NCI-H2196 (cell line): Measurements from ENCODE around the gene UGGT2.

ENCODE experiments used
- DNase-seq: peaks from one replicate; lab custom pipeline; 2025; ENCODE audit not compliant: unreplicated experiment; lab: John Stamatoyannopoulos, UW

The UGGT2 gene, protein sequence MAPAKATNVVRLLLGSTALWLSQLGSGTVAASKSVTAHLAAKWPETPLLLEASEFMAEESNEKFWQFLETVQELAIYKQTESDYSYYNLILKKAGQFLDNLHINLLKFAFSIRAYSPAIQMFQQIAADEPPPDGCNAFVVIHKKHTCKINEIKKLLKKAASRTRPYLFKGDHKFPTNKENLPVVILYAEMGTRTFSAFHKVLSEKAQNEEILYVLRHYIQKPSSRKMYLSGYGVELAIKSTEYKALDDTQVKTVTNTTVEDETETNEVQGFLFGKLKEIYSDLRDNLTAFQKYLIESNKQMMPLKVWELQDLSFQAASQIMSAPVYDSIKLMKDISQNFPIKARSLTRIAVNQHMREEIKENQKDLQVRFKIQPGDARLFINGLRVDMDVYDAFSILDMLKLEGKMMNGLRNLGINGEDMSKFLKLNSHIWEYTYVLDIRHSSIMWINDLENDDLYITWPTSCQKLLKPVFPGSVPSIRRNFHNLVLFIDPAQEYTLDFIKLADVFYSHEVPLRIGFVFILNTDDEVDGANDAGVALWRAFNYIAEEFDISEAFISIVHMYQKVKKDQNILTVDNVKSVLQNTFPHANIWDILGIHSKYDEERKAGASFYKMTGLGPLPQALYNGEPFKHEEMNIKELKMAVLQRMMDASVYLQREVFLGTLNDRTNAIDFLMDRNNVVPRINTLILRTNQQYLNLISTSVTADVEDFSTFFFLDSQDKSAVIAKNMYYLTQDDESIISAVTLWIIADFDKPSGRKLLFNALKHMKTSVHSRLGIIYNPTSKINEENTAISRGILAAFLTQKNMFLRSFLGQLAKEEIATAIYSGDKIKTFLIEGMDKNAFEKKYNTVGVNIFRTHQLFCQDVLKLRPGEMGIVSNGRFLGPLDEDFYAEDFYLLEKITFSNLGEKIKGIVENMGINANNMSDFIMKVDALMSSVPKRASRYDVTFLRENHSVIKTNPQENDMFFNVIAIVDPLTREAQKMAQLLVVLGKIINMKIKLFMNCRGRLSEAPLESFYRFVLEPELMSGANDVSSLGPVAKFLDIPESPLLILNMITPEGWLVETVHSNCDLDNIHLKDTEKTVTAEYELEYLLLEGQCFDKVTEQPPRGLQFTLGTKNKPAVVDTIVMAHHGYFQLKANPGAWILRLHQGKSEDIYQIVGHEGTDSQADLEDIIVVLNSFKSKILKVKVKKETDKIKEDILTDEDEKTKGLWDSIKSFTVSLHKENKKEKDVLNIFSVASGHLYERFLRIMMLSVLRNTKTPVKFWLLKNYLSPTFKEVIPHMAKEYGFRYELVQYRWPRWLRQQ (N-terminal part only)

DNA sequence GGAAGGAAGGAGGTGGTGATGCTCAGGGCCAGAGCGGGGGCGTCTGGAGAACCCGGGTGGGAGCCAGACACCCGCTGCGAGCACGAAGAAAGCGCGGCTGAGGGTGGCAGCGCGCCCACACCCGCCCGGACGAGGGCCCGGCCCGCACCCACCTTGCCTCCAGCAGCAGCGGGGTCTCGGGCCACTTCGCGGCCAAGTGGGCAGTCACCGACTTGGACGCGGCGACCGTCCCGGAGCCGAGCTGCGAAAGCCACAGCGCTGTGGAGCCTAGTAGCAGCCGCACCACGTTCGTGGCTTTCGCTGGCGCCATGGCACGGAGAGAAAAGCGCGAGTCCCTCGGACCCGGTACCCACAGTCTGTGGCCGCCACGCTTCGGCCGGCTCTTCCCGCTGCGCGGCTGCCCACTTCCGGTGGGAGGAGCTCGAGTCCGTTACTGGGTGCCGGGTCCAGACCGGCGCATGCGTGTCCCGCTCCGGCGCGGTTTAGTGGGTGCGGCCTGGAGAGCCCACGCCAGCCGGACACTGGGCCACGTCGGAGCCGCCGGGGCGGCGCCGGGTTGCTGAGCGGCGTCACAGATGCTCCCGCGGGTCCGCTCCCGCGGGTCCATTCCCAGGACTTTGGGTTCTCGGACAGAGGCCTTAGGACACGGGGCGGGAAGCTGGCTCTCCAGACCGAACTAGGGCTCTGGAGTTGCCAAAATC lies at the start of gene UGGT2:
Gene UGGT2 (minus strand): TSS at position 399 of the 701 bp plus-strand sequence. CDS start 89 bp downstream, at position 310.
- peak; percentile 76 for DNase-seq

DNA sequence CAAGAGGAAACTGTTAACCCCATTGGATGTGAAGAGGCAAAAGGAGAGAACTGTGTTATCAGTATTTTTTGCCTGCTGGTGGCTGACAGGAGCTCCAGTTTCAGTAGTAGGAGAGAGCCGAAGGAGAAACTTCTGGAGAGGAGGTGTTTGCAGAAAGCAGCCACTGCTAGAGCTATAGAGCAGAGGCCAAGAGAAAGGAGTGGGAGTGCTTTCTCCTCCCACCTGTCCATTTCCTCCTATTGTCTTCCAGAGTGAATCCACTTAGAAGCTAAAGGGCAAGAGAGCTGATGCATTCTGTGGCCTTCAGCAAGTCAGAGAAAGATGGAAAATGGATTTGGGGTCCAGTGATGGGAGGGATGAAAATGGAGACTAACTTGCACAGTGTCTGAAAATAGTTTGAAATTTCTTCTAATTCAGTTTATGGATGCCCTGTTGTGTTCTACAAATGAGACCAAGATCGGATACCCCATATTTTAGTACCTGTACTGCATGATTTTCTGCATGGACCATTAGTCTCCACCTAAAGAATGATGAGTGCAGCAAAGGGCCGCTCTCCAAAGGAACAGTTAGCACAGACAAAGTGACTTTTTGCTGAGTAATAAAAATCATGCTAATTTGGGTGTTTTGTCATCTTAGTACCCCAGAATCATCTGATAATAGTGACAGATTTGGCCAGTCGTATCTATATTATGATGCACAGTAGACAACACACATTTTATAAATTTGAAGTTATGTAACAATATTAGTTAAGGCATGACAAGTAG lies 47.4 kb upstream of the UGGT2 start:
- DNase-seq, result no peak

- no peak for DNase-seq
Measured at GRCh38 chr13:96093296-96094006, 40.2 kb upstream of the UGGT2 start.

DNA sequence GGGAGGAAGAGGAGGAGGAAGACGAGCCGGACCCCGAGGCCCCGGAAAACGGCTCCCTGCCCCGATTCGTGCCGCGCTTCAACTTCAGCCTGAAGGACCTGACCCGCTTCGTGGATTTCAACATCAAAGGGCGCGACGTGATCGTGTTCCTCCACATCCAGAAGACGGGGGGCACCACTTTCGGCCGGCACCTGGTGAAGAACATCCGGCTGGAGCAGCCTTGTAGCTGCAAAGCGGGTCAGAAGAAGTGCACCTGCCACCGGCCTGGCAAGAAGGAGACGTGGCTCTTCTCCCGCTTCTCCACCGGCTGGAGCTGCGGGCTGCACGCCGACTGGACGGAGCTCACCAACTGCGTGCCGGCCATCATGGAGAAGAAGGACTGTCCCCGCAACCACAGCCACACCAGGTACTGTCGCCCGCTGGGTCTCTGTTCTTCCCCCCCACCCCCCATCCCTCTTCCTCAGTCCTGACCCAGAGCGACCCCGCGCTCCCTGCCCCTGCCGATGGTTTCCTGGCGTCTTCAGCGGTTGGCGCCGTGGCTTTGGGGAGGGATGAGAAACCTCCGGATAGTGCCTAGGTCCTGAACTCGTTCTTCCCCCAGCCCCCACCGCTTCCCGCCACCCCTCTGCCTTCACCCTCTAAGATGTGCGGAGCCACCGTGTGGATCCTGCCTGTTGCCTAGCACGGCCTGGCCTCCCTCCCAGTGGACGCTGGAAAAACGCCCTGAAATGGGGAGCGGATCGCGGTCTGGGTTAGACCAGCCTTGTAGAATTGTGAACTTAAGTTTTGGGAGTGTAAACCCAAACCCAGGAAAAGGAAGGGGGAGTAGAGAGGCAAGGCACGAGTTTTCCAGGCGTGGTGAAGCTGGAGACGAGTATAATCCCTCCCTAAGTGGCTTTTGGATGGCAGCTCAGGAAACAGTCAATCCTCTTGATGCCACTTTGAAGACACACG lies 38.2 kb upstream of the UGGT2 start:
- DNase-seq, result no peak

DNA sequence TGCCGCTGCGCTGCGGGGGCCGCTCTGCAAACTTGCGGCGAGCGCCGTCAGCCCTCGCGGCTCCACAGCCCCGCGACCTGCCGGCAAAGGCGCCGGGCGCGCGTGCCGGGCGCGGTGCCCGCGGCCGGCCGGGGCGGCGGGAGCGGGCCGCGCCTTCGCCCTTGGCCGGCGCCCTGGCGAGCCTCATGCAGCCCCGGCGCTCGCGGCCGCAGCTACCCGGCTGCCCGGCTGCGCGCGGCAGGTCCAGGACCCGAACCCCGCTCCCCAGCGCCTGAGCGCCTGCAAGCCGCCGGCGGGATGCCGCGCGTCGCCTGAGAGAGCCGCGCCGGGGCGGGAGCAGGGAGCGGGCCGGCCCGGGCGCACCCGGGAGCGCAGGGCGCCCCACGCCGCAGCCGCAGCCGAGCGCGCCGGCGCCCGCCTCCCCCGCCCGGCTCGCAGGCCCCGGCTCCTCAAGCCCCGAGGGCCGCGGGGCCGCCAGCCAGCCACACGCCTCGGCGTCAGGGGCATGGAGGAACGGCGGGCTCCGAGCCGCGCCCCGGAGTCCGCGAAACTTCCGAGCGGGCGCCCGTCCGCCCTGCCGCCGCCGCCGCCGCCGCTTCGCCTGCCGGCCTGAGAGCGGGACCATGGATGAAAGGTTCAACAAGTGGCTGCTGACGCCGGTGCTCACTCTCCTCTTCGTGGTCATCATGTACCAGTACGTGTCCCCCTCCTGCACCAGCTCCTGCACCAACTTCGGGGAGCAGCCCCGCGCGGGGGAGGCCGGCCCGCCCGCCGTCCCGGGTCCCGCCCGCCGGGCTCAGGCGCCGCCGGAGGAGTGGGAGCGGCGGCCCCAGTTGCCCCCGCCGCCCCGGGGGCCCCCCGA lies 37.3 kb upstream of the UGGT2 start:
- DNase-seq, result no peak

DNA sequence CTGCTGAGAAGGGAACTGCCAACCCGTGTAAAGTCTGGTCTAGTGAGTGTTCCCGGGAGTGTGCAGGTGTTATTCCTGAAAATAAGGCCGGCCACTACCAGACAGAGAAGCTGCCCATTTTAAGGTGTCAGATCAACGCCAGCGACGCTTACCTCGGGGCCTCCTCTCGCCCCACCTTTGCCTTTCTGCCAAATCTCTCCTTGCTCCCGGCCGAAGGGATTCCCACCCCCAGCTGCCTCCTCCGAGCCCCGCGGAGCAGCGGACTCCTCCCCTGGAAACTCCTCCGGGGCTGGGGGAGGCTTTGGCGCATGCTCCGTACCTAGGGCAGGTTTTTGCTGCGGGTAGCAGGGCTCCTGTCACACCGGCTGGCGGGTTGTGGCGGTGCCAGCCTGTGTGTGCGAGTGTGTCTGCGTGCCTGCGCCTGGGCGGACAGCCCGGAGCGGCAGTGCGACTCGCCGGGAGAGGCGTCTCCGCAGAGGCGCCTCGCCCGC lies 36.6 kb upstream of the UGGT2 start, which contains the start of gene HS6ST3:
Gene HS6ST3 (plus strand): TSS at position 359 of the 491 bp plus-strand sequence.
- DNase-seq, result no peak

DNA sequence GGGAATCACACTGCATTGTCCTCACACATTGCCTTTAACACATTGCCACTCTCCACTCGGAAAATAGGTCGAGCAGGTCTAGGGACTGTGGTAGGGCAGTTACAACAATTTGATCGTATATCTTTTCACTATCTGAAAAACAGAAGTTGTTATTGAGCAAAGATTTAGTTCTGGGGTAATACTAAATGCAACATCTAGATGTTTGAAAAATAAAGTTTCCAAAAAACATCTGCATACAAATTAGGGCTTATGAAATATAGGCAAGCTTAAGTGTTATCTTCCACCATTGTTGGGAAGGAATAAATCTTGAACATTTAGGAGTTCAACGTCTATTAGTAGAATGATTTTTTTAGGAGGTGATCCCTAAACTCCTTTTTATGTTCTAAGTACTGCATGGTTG lies 35.9 kb upstream of the UGGT2 start:
- DNase-seq, result no peak

DNA sequence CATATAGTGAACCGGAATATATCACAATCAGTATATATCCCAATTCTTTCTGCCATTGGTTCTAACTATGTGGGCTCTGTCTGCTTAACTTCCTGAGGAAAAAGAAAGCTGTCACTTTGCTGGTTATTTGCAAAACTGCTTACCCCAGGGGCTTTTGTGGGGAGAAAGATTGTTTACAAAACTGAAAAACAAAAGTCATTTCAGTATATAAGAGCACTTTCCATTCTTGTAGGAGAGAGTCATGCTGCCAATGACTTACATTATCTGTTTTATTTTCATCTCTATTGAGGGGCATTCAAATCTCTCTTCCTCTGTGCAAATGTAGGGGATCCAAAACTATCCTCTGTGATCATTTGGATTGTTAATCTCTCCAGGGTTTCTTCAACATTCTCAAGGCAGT lies 33.5 kb upstream of the UGGT2 start:
- DNase-seq, result no peak

DNA sequence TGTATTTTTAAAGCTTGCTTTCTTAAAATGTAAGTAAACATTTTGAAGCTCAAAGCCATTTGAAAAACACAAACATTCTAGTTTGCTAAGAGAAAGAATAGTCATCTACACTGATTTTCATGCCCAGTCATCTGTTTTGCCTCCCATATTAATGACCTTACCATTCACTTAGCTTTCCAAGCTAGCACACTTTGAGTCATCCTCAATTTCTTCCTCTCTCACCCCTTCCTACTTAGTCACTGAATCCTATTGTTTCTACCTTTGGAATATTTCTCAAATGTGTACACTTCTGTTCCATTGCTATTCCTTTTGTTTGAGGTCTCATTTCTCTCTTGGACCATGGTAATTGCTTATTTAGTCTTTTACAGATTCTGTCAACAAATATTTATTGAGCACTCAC lies 29.4 kb upstream of the UGGT2 start:
- DNase-seq, result no peak

DNA sequence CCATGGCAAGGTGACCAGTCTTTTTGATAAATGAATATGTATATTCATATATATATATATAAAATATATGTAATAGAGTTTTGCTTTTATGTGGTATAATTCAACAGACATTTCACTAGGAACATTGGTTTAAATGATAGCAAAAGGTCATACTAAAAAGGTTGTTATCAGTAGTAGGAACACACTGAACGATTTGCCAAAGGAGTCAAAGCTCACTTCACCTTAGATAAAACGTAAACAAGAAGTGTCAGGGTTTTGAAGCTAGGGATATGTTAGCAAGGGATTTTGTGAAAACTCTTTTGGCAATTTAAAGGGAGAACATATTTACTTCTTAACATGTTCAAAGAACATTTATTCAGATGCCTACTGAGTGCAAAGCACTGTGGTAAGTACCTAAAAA lies 28.7 kb upstream of the UGGT2 start:
- DNase-seq, result no peak

DNA sequence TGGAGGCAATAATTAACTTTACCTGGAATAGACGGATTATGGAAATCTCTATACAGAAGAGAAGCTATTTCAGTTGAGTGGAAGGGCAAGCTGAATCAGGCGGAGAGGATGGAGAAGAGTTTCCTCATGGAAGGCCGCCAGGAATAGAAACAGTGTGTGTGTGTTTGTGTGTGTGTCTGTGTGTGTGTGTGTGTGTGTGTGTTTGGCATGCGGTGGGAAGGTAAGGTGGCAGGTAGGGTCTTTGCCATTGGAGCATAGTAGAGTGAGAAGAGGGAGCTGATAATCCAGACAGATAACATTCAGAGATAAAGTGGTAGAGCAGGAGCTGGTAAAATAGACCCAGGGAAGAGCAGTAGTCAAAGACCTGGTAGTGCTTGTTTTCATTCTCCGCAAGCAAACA lies 27.5 kb upstream of the UGGT2 start:
- DNase-seq, result no peak

DNA sequence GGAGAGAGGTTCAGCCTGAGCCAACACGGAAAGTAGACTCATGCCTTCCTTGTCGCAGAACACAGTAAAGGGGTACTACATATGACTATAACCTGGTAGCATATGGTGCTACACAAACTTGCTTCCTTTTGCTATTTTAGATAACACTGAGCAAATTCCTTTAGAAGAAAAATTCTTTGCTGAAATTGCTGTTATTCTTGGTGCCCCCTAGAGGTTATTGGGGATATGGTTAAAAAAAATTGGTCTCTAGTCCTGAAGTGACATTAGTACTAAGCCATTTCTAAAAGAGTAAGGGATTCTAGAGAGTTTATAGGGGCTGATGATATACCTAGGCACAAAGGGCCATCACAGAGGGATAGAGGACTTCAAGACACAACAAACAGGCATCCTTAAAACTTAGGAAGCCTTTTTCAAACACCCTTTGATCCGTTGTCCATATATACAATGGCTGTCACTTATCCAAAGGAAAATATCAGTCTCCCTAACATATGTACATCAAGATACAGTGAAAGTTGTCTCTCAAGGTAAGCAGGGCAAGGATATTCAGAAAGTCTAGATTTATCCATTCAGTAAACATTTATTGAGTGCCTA lies 22.8 kb upstream of the UGGT2 start:
- DNase-seq, result no peak

GRCh38 chr13:96072392-96072791 lies 19.2 kb upstream of the UGGT2 start:
- DNase-seq, result no peak

GRCh38 chr13:96071504-96071903 lies 18.3 kb upstream of the UGGT2 start:
- DNase-seq, result no peak

GRCh38 chr13:96068729-96069128 lies 15.5 kb upstream of the UGGT2 start:
- no peak for DNase-seq

GRCh38 chr13:96065849-96066248 lies 12.6 kb upstream of the UGGT2 start:
- DNase-seq, result no peak

- DNase-seq, result peak; percentile 24
Measured at GRCh38 chr13:96052656-96053002, 572 bp downstream of the UGGT2 start.
